ENCODE data around the gene DNAAF8.

- no peak for TF ChIP-seq POLR2AphosphoS5 (IDR thresholded peaks at IDR 0.05)
- no peak for TF ChIP-seq CTCF (IDR thresholded peaks at IDR 0.05)
These were observed 35.2 kb upstream of the DNAAF8 start for GRCh38 chr16:4699046-4699556.
